Measurements from ENCODE around the gene TADA2A. TPM values are rescaled to one million over a fixed set of nuclear protein-coding genes. Genes with fewer than 3 reads are reported as not detected.
A peak's percentile ranks its signal among the peaks of the same experiment; 100 is the strongest.

The TADA2A gene
- 10 to 100 TPM; 17.6 to 74.1 (median 23.5) TPM for total RNA-seq

- Histone ChIP-seq H3K4me1 (peaks cover 0 to 29% (median 9%) of the 10 kb centered on the region in 4 donors), H3K9me3 (no peaks in the 10 kb centered on the region), H3K27ac (peak within 1 kb of the TSS; percentile 84 to 95 (median 87)), H3K27me3 (no peaks in the 10 kb centered on the region), H3K4me3 (peak within 1 kb of the TSS; percentile 65 to 87 (median 84)), H3K36me3 (peaks cover 0 to 13% (median 0%) of the 10 kb centered on the region in 3 donors)
- TF ChIP-seq POLR2A (IDR thresholded peaks at IDR 0.05), result peak; percentile 21 to 34
- TF ChIP-seq EP300 (IDR thresholded peaks at IDR 0.05), result peak in 1 of 2 donors; percentile 75
- TF ChIP-seq CTCF (IDR thresholded peaks at IDR 0.05), result peak in 2 of 5 experiments; percentile 35 to 46
- 1% methylated on average over 14 to 50 of the region's 98 CpGs for whole genome bisulfite sequencing, 2 donors
- DNase-seq (ENCODE audit: low spot score in 2 of 2), result peak; percentile 44 to 46
Observed at GRCh38 chr17:37406635-37407461, at the start of gene TADA2A, which contains the start of gene ACACA. TADA2A (plus strand) TSS chr17:37406886; CDS start chr17:37411366, 4,480 bp downstream. ACACA (minus strand) TSS chr17:37406836; CDS start chr17:37406299, 537 bp downstream.

- Histone ChIP-seq H3K27me3 (no peaks in the 10 kb centered on the region), H3K27ac (peak overlapping the region; percentile 77 to 96 (median 88)), H3K36me3 (no peaks in the 10 kb centered on the region), H3K4me3 (peak overlapping the region; percentile 77 to 96 (median 90)), H3K4me1 (peaks cover 0 to 32% (median 12%) of the 10 kb centered on the region in 4 donors), H3K9me3 (no peaks in the 10 kb centered on the region)
- peak in 1 of 2 donors; percentile 16 for DNase-seq (ENCODE audit: low spot score in 2 of 2)
- WGBS, 2 donors, result 2 to 4% methylated on average over 17 to 18 of the region's 21 CpGs
- TF ChIP-seq EP300 (IDR thresholded peaks at IDR 0.05) (no peak), POLR2A (IDR thresholded peaks at IDR 0.05) (no peak), CTCF (IDR thresholded peaks at IDR 0.05) (no peak)
Observed at GRCh38 chr17:37358098-37358829, 48.4 kb upstream of the TADA2A start.

GRCh38 chr17:37358830-37359681, 47.6 kb upstream of the TADA2A start:
- peaks cover 0 to 32% (median 12%) of the 10 kb centered on the region in 4 donors for H3K4me1 ChIP-seq
- H3K27ac ChIP-seq, result peak overlapping the region; percentile 77 to 96 (median 88)
- no peaks in the 10 kb centered on the region for H3K36me3 ChIP-seq
- no peaks in the 10 kb centered on the region for H3K9me3 ChIP-seq
- peak; percentile 88 to 92 for DNase-seq (ENCODE audit: low spot score in 2 of 2)
- H3K27me3 ChIP-seq, result no peaks in the 10 kb centered on the region
- 0% methylated on average over 29 to 32 of the region's 88 CpGs for WGBS, 2 donors
- peak overlapping the region; percentile 77 to 96 (median 90) for H3K4me3 ChIP-seq
- TF ChIP-seq EP300 (IDR thresholded peaks at IDR 0.05), result peak in 1 of 2 donors; percentile 32
- peak; percentile 39 to 77 (median 72) for TF ChIP-seq CTCF (IDR thresholded peaks at IDR 0.05)
- peak; percentile 37 to 85 for TF ChIP-seq POLR2A (IDR thresholded peaks at IDR 0.05)

GRCh38 chr17:37359682-37360188, 47.0 kb upstream of the TADA2A start:
- Histone ChIP-seq H3K36me3 (no peaks in the 10 kb centered on the region), H3K27me3 (no peaks in the 10 kb centered on the region), H3K4me1 (peaks cover 0 to 32% (median 12%) of the 10 kb centered on the region in 4 donors), H3K4me3 (peak overlapping the region; percentile 52 to 92 (median 82)), H3K27ac (peak overlapping the region; percentile 77 to 96 (median 88)), H3K9me3 (no peaks in the 10 kb centered on the region)
- 5% methylated on average over 15 to 17 of the region's 18 CpGs for WGBS, 2 donors
- DNase-seq (ENCODE audit: low spot score in 2 of 2), result peak in 1 of 2 donors; percentile 54
- no peak for TF ChIP-seq POLR2A (IDR thresholded peaks at IDR 0.05)
- no peak for TF ChIP-seq EP300 (IDR thresholded peaks at IDR 0.05)
- TF ChIP-seq CTCF (IDR thresholded peaks at IDR 0.05), result no peak
